Measurements from ENCODE around the gene RAB10.

DNA sequence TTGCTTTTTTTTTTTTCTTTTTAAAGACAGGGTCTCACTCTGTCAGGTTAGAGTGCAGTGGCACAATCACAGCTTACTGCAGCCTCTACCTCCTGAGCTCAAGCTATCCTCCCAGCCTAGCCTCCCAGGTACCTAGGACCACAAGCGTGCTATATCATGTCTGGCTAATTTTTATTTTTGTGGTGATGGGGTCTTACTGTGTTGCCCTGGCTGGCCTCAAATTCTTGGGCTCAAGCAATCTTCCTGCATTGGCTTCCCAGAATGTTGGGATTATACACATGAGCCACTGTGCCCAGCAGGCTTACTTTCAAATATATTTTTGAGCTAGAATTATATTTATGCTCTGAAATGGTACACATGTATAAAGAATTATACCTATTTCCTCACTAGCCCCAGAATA lies 85.6 kb downstream of the RAB10 start:
- TF ChIP-seq CTCF (IDR thresholded peaks at IDR 0.05) (no peak), ZFX (IDR thresholded peaks at IDR 0.05; ENCODE audit: borderline replicate concordance) (no peak)
